K562 (cell line): Measurements from ENCODE around the gene KCNH3. TPM values are rescaled to one million over a fixed set of nuclear protein-coding genes. Genes with fewer than 3 reads are reported as not detected.

Source experiments
- ATAC-seq: fragments of 200-7000 bp; cut with Tn5 transposase; 3 replicates; pipeline ENCODE4 v1.9.1; 2020; ENCODE audit warnings: moderate library complexity
- BruUV-seq: library from RNA; stranded (reverse); fragments of 400-500 nt; replicated peaks from 2 replicates; lab custom pipeline; 2021; lab: Mats Ljungman, UMichigan
- CTCF ChIA-PET: fragments of 300-600 bp; formaldehyde crosslinking; extraction: SDS; loops from one replicate; lab custom pipeline; 2021; ENCODE audit warnings: low intra/inter-chr PET ratio; lab: Yijun Ruan, JAX
- POLR2A ChIA-PET: fragments of 300-600, 350-650 bp; sonication (Branson Sonifier 250); formaldehyde crosslinking; extraction: SDS; loops from one replicate; lab custom pipeline; 2021; ENCODE audit warnings: antibody characterized with exemption, inconsistent platforms; lab: Yijun Ruan, JAX
- DNase-seq, 4 experiments: peaks; one replicate each; pipeline versions ENCODE4 v3.0.0 to v3.0.0-alpha.2; 2011 to 2018; ENCODE audit warnings: low spot score in 3 of 4, mixed read lengths in 3 of 4; ENCODE audit errors: extremely low read depth in 1 of 4
- FAIRE-seq: peaks from 2 replicates; lab custom pipeline; 2011; peaks lifted over from hg19 to GRCh38; lab: Jason Lieb, UNC
- H2AFZ ChIP-seq: 2 replicates; pipeline ENCODE4 v1.6.0; 2011; ENCODE audit warnings: low read depth, low read length, control low read depth, inconsistent platforms
- H3K27ac ChIP-seq: fragments of 200-600 bp; 3 replicates; pipeline ENCODE4 v1.8.0; 2011; ENCODE audit warnings: low read depth, mild to moderate bottlenecking, control low read depth, inconsistent platforms, low read length, moderate library complexity, mixed read lengths; ENCODE audit errors: extremely low read depth
- H3K27me3 ChIP-seq, 2 experiments: fragments of 300-600 bp in 1 of 2; 2 replicates in 1 of 2; 3 replicates in 1 of 2; pipeline versions ENCODE4 v1.6.0 to v1.8.0; 2011; ENCODE audit warnings: inconsistent platforms in 2 of 2, low read length in 2 of 2, mild to moderate bottlenecking in 1 of 2, mixed read lengths in 1 of 2, moderate library complexity in 1 of 2; ENCODE audit not compliant: control insufficient read depth in 2 of 2, insufficient read depth in 2 of 2
- H3K36me3 ChIP-seq: fragments of 300-600 bp; 3 replicates; pipeline ENCODE4 v1.8.0; 2011; ENCODE audit warnings: mild to moderate bottlenecking, low read length, inconsistent platforms; ENCODE audit not compliant: control insufficient read depth, insufficient read depth
- H3K4me1 ChIP-seq, 2 experiments: fragments of 200-600 bp in 1 of 2; replicated peaks in 1 of 2; 2 replicates in 1 of 2; 3 replicates in 1 of 2; pipeline versions ENCODE4 v1.5.1 to v1.8.0; 2011; ENCODE audit warnings: inconsistent platforms in 2 of 2, low read length in 2 of 2, mild to moderate bottlenecking in 1 of 2, mixed read lengths in 1 of 2, moderate library complexity in 1 of 2; ENCODE audit not compliant: control insufficient read depth in 2 of 2, insufficient read depth in 2 of 2
- H3K4me2 ChIP-seq: 2 replicates; pipeline ENCODE4 v1.6.1; 2011; ENCODE audit warnings: low read length, control low read depth, inconsistent platforms, mixed read lengths; ENCODE audit not compliant: insufficient read depth
- H3K4me3 ChIP-seq: fragments of 200-600 bp; sonication (generic), shearing (Covaris generic); 2 replicates; pipeline ENCODE4 v1.5.1; 2016; ENCODE audit warnings: control low read depth, inconsistent platforms
- H3K79me2 ChIP-seq: fragments of 200-600 bp; 3 replicates; pipeline ENCODE4 v1.8.0; 2011; ENCODE audit warnings: low read length, inconsistent platforms; ENCODE audit not compliant: control insufficient read depth, insufficient read depth
- H3K9ac ChIP-seq, 2 experiments: 2 replicates each; pipeline versions ENCODE4 v1.6.0 to v1.6.1; 2011; ENCODE audit warnings: low read depth in 2 of 2, low read length in 2 of 2, control low read depth in 1 of 2, inconsistent platforms in 1 of 2, mild to moderate bottlenecking in 1 of 2, mixed read lengths in 1 of 2; ENCODE audit not compliant: insufficient read depth in 1 of 2
- H3K9me1 ChIP-seq: one replicate; pipeline ENCODE4 v1.6.0; 2011; ENCODE audit warnings: inconsistent platforms, mild to moderate bottlenecking, low read length, moderate library complexity; ENCODE audit not compliant: control insufficient read depth, insufficient read depth
- H3K9me3 ChIP-seq: replicated peaks from 2 replicates; pipeline ENCODE4 v1.5.1; 2011; ENCODE audit warnings: low read depth, low read length, inconsistent platforms; ENCODE audit not compliant: control insufficient read depth, insufficient read depth
- H4K20me1 ChIP-seq: replicated peaks from 2 replicates; pipeline ENCODE4 v1.6.1; 2011; ENCODE audit warnings: low read length, inconsistent platforms, mixed read lengths; ENCODE audit not compliant: control insufficient read depth, insufficient read depth
- CC2D1A ChIP-seq: fragments of 450-650 bp; IDR thresholded peaks from 2 replicates; pipeline ENCODE4 v1.6.1; 2017; ENCODE audit warnings: mild to moderate bottlenecking
- HEY1 ChIP-seq: fragments of 250-450 bp; sonication (Bioruptor Pico); IDR thresholded peaks from 2 replicates; pipeline ENCODE4 v1.5.0; 2020; ENCODE audit warnings: mild to moderate bottlenecking, moderate library complexity, borderline replicate concordance
- HLTF ChIP-seq: fragments of 450-650 bp; IDR thresholded peaks from 2 replicates; pipeline ENCODE4 v1.6.1; 2016
- SREBF1 ChIP-seq: fragments of 150-350 bp; IDR thresholded peaks from 2 replicates; pipeline ENCODE4 v1.6.1; 2014; ENCODE audit warnings: antibody characterized with exemption, low read depth, low read length, borderline replicate concordance
- WGBS: fragments of 100-300 bp; shearing (Covaris generic); methylation state at CpG from one replicate; pipeline ENCODE4 v1.1.6; 2016; ENCODE audit warnings: low coverage, mixed read lengths; ENCODE audit not compliant: insufficient coverage; ENCODE audit errors: missing lambda C conversion rate; 5-methylcytosine and 5-hydroxymethylcytosine counted together
- in situ Hi-C: fragments of 300-500 bp; cut with MboI; formaldehyde crosslinking; loops from 4 replicates; pipeline ENCODE4 v1.15.0; 2018; ENCODE audit warnings: inconsistent platforms, mixed read lengths
- intact Hi-C: fragments of 100-400 bp; cut with micrococcal nuclease; formaldehyde crosslinking; loops from 2 replicates; pipeline ENCODE4 v1.14.2; 2022
- polyA plus RNA-seq, 8 experiments: library from polyadenylated mRNA; depleted of rRNA in 4 of 8; stranded (reverse) in 5 of 8; unstranded in 3 of 8; fragments of >200 nt; fragmentation: Nextera tagmentation in 2 of 8; fragmentation: Illumina TruSeq in 1 of 8; extraction: Ambion mirVana in 2 of 8; extraction: Trizol in 1 of 8; gene quantifications; 2 replicates each; pipeline versions ENCODE4 v1.2.1 to v1.2.3, GENCODE V29; 2011 to 2014; ENCODE audit warnings: inconsistent platforms in 1 of 8, missing spikeins in 1 of 8
- total RNA-seq, 7 experiments: library from RNA; depleted of rRNA in 6 of 7; stranded (reverse); fragments of >200 nt in 6 of 7; fragmentation: Illumina TruSeq in 2 of 7; extraction: Trizol in 2 of 7; gene quantifications; 2 replicates each; pipeline versions ENCODE4 v1.2.1 to v1.2.3, GENCODE V29; 2011 to 2021; ENCODE audit warnings: low replicate concordance in 1 of 7
- TF ChIP-seq, protein P1 (sequence below): fragments of 450-650 bp; formaldehyde crosslinking; IDR thresholded peaks from 2 replicates; pipeline ENCODE4 v1.4.0; 2020; ENCODE audit warnings: mild to moderate bottlenecking, moderate library complexity
- TF ChIP-seq, protein P2 (sequence below): fragments of 450-650 bp; IDR thresholded peaks from 2 replicates; pipeline ENCODE4 v1.6.1; 2016; ENCODE audit warnings: borderline replicate concordance

The KCNH3 gene
- total and polyA plus RNA-seq, 9 of the 15 experiments (the other 6 are each of a cell fraction or from before 2014, with no cell fraction given): 0.01 to 0.09 TPM; not detected in 7

DNA sequence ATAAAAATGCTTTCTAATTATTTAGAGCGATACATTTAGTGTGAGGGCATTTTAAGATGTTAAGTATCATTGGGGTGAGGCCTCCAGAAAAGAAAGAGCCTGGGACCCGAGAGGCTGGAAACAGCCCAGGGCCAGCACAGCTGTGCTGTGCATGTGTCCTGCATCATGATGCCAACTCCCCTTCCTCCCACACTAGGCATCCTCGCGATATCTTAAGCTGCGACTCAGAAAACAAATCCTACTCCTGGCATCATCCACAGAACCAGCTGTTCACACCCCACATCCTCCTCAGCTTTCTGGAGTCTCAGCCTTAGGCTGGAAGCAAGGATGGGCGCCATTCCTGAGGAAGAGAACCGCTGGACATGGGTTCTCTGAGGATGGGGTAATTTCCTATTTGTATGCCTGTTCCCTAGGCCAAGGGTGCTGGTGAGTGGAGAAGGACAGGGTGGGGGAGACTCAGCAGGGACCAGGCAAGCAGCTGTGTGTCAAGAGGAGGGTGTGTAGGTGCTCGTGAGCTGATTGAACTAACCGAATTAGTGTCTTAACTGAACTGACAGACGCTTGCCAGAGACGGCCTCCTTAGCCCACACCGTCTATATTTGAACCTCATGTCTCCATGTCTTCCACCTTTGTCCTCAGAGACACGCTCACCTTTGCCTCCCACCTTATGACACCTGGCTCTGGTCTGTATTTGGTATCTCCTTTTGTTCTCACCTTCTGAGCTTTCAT is 44.7 kb downstream of the KCNH3 start:
- no peak for ATAC-seq
- H3K4me3 ChIP-seq: no peak overlapping the region

More for the DNA sequence above, 44.7 kb downstream of the KCNH3 start:
- H3K27ac ChIP-seq: no peak overlapping the region
- TF ChIP-seq, protein P1, sequence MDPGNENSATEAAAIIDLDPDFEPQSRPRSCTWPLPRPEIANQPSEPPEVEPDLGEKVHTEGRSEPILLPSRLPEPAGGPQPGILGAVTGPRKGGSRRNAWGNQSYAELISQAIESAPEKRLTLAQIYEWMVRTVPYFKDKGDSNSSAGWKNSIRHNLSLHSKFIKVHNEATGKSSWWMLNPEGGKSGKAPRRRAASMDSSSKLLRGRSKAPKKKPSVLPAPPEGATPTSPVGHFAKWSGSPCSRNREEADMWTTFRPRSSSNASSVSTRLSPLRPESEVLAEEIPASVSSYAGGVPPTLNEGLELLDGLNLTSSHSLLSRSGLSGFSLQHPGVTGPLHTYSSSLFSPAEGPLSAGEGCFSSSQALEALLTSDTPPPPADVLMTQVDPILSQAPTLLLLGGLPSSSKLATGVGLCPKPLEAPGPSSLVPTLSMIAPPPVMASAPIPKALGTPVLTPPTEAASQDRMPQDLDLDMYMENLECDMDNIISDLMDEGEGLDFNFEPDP (CRISPR knock-in tag): no peak
- TF ChIP-seq CC2D1A: no peak
- TF ChIP-seq HEY1 (CRISPR knock-in tag): no peak
- no peak for TF ChIP-seq SREBF1
- no peak for TF ChIP-seq HLTF
- TF ChIP-seq, protein P2, sequence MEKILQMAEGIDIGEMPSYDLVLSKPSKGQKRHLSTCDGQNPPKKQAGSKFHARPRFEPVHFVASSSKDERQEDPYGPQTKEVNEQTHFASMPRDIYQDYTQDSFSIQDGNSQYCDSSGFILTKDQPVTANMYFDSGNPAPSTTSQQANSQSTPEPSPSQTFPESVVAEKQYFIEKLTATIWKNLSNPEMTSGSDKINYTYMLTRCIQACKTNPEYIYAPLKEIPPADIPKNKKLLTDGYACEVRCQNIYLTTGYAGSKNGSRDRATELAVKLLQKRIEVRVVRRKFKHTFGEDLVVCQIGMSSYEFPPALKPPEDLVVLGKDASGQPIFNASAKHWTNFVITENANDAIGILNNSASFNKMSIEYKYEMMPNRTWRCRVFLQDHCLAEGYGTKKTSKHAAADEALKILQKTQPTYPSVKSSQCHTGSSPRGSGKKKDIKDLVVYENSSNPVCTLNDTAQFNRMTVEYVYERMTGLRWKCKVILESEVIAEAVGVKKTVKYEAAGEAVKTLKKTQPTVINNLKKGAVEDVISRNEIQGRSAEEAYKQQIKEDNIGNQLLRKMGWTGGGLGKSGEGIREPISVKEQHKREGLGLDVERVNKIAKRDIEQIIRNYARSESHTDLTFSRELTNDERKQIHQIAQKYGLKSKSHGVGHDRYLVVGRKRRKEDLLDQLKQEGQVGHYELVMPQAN: no peak
- no peaks in the 10 kb centered on the region for H3K9me3 ChIP-seq
- no TSS peak for BruUV-seq
- peaks cover 4% of the 10 kb centered on the region for H3K9me1 ChIP-seq
- H3K9ac ChIP-seq: no peak overlapping the region; a peak in 1 of 4 replicates
- POLR2A ChIA-PET: interaction anchor here (0.6 to 1.0 kb wide), 2 partner anchors 11 to 93 kb away, joined by 4 read pairs; no protein-coding TSS in a partner anchor
- intact Hi-C loops (no loop called here), in situ Hi-C loops (no loop called here)
- H3K27me3 ChIP-seq: no peaks in the 10 kb centered on the region
- CTCF ChIA-PET: interaction anchor here (1.0 kb wide), 1 partner anchor 30 kb away, joined by 3 read pairs; no protein-coding TSS in a partner anchor
- H3K36me3 ChIP-seq: peaks cover 40% of the 10 kb centered on the region; the same call in 2 of the 3 replicates
- no peak for FAIRE-seq
- no peak for DNase-seq
- peaks cover 16% of the 10 kb centered on the region; the same call in 1 of the 2 replicates for H4K20me1 ChIP-seq
- H3K4me2 ChIP-seq: no peak overlapping the region
- WGBS: 84% methylated on average over 13 of the region's 13 CpGs
- H2AFZ ChIP-seq: no peak overlapping the region
- peaks cover 4% of the 10 kb centered on the region; the same call in 2 of the 3 replicates for H3K79me2 ChIP-seq
- H3K4me1 ChIP-seq: peaks cover 0 to 17% of the 10 kb centered on the region in 2 experiments; a peak in 3 of 5 replicates
